ENCODE results near the gene IFI27L2.

IFI27L2 gene

GRCh38 chr14:94173885-94174603, 44.6 kb upstream of the IFI27L2 start, which contains the start of gene PPP4R4:
TSS of gene PPP4R4 (plus strand) at chr14:94174322. CDS start at chr14:94174466, 144 bp downstream.
- TF ChIP-seq CTCF (IDR thresholded peaks at IDR 0.05; ENCODE audit: extremely low read depth, insufficient read depth, missing control alignments), result no peak
- in situ Hi-C loops (cut with MboI; ENCODE audit: low pct_unique_long_range_greater_than_20kb, low sequenced_read_pairs, unreplicated experiment), result no loop called here
- peak; percentile 95 for DNase-seq (ENCODE audit: low spot score)

GRCh38 chr14:94173471-94173884, 44.1 kb upstream of the IFI27L2 start:
- in situ Hi-C loops (cut with MboI; ENCODE audit: low pct_unique_long_range_greater_than_20kb, low sequenced_read_pairs, unreplicated experiment), result no loop called here
- TF ChIP-seq CTCF (IDR thresholded peaks at IDR 0.05; ENCODE audit: extremely low read depth, insufficient read depth, missing control alignments), result no peak
- DNase-seq (ENCODE audit: low spot score), result no peak

GRCh38 chr14:94172545-94172944, 43.1 kb upstream of the IFI27L2 start:
- DNase-seq (ENCODE audit: low spot score), result no peak
- TF ChIP-seq CTCF (IDR thresholded peaks at IDR 0.05; ENCODE audit: extremely low read depth, insufficient read depth, missing control alignments), result no peak
- in situ Hi-C loops (cut with MboI; ENCODE audit: low pct_unique_long_range_greater_than_20kb, low sequenced_read_pairs, unreplicated experiment), result no loop called here

- TF ChIP-seq CTCF (IDR thresholded peaks at IDR 0.05; ENCODE audit: extremely low read depth, insufficient read depth, missing control alignments), result no peak
- in situ Hi-C loops (cut with MboI; ENCODE audit: low pct_unique_long_range_greater_than_20kb, low sequenced_read_pairs, unreplicated experiment), result no loop called here
- DNase-seq (ENCODE audit: low spot score), result no peak
These were observed 41.8 kb upstream of the IFI27L2 start for GRCh38 chr14:94171208-94171607.

GRCh38 chr14:94170136-94170535, 40.7 kb upstream of the IFI27L2 start:
- in situ Hi-C loops (cut with MboI; ENCODE audit: low pct_unique_long_range_greater_than_20kb, low sequenced_read_pairs, unreplicated experiment), result no loop called here
- DNase-seq (ENCODE audit: low spot score), result no peak
- TF ChIP-seq CTCF (IDR thresholded peaks at IDR 0.05; ENCODE audit: extremely low read depth, insufficient read depth, missing control alignments), result no peak

GRCh38 chr14:94165744-94166143, 36.3 kb upstream of the IFI27L2 start:
- DNase-seq (ENCODE audit: low spot score), result no peak
- in situ Hi-C loops (cut with MboI; ENCODE audit: low pct_unique_long_range_greater_than_20kb, low sequenced_read_pairs, unreplicated experiment), result no loop called here
- TF ChIP-seq CTCF (IDR thresholded peaks at IDR 0.05; ENCODE audit: extremely low read depth, insufficient read depth, missing control alignments), result no peak
